Measurements from ENCODE around the gene ATG7. TPM values are rescaled to one million over a fixed set of nuclear protein-coding genes. Genes with fewer than 3 reads are reported as not detected.

The ATG7 gene
- total and polyA plus RNA-seq, 10 of the 15 experiments (the other 5 are each of a cell fraction or from before 2014, with no cell fraction given), result 13.5 to 49.5 (median 26.4) TPM

GRCh38 chr3:11373654-11374053, 101.5 kb downstream of the ATG7 start:
- SMC1A ChIA-PET (ENCODE audit: uncharacterized antibody, unreplicated experiment), result interaction anchor here (1.5 kb wide), 1 partner anchor 277 kb away, joined by 5 read pairs; no protein-coding TSS in a partner anchor
- DNase-seq (ENCODE audit: low read depth, low spot score) (no peak), ATAC-seq (no peak), FAIRE-seq (no peak)
- H3K9ac ChIP-seq (ENCODE audit: control insufficient read depth, insufficient read depth, low read length), result no peak overlapping the region
- H3K9me3 ChIP-seq (replicated peaks; ENCODE audit: control insufficient read depth, insufficient read depth, low read length), result no peaks in the 10 kb centered on the region
- no peak overlapping the region for H2AFZ ChIP-seq (ENCODE audit: control insufficient read depth, low read depth, low read length)
- in situ Hi-C loops (cut with MboI), result no loop called here
- peaks cover 0 to 6% of the 10 kb centered on the region in 2 experiments; a peak in 2 of 4 replicates for H3K36me3 ChIP-seq (ENCODE audit: control insufficient read depth in 2 of 2, insufficient read depth in 2 of 2, low read length in 1 of 2)
- H3K27ac ChIP-seq (ENCODE audit: control insufficient read depth, insufficient read depth), result no peak overlapping the region
- intact Hi-C loops (cut with micrococcal nuclease; ENCODE audit: unreplicated experiment), result no loop called here
- RAD21 ChIA-PET (ENCODE audit: unreplicated experiment), result no interaction called here
- POLR2A ChIA-PET, result no interaction called here
- no peak overlapping the region for H3K4me3 ChIP-seq
- H4K20me1 ChIP-seq (ENCODE audit: control insufficient read depth, insufficient read depth), result no peaks in the 10 kb centered on the region
- BruUV-seq (replicated peaks), result no TSS peak
- no peaks in the 10 kb centered on the region for H3K79me2 ChIP-seq (ENCODE audit: control insufficient read depth, insufficient read depth, low read length)
- CTCF ChIA-PET, result no interaction called here
- no peak overlapping the region for H3K4me2 ChIP-seq (ENCODE audit: control insufficient read depth, insufficient read depth)
- 78% methylated on average over 2 of the region's 2 CpGs for WGBS (ENCODE audit: insufficient coverage, insufficient replicate concordance, low lambda C conversion rate, missing lambda C conversion rate)
- TF ChIP-seq SUZ12 (IDR thresholded peaks at IDR 0.05; ENCODE audit: unreplicated experiment) (no peak), SPI1 (IDR thresholded peaks at IDR 0.05; ENCODE audit: borderline replicate concordance, insufficient read depth, low read depth, low read length) (peak; percentile 79), KLF5 (IDR thresholded peaks at IDR 0.05; ENCODE audit: partially characterized antibody) (no peak), RUNX3 (IDR thresholded peaks at IDR 0.05; ENCODE audit: low read length) (peak; percentile 63), BMI1 (IDR thresholded peaks at IDR 0.05; ENCODE audit: borderline replicate concordance) (no peak), TCF12 (IDR thresholded peaks at IDR 0.05; ENCODE audit: low read depth, low read length) (no peak), ATF3 (IDR thresholded peaks at IDR 0.05; ENCODE audit: borderline replicate concordance, extremely low read depth, low read depth, low read length) (no peak), NFIC (IDR thresholded peaks at IDR 0.05; ENCODE audit: low read depth, low read length) (no peak), STAT3 (IDR thresholded peaks at IDR 0.05; ENCODE audit: low read depth, low read length) (no peak), REST (IDR thresholded peaks at IDR 0.05; ENCODE audit: low read depth, low read length) (no peak), NFYA (IDR thresholded peaks at IDR 0.05; ENCODE audit: borderline replicate concordance, low read depth, low read length) (no peak), BCLAF1 (IDR thresholded peaks at IDR 0.05) (no peak), ZNF384 (IDR thresholded peaks at IDR 0.05; ENCODE audit: borderline replicate concordance, low read depth, low read length) (no peak), NR2C1 (IDR thresholded peaks at IDR 0.05) (no peak), IKZF1 (conservative IDR thresholded peaks at IDR 0.05) (no peak)
- no peaks in the 10 kb centered on the region for H3K27me3 ChIP-seq (replicated peaks in 1 of 2; ENCODE audit: control insufficient read depth in 2 of 2, insufficient read depth in 2 of 2, low read length in 1 of 2)
- peaks cover 6% of the 10 kb centered on the region for H3K4me1 ChIP-seq (ENCODE audit: control insufficient read depth, insufficient read depth, low read length)
